ENCODE measurements around the gene SEPTIN14. TPM values are rescaled to one million over a fixed set of nuclear protein-coding genes. Genes with fewer than 3 reads are reported as not detected.
"Not testable (repeated sequence)": the region's sequence is repeated elsewhere in the genome, so short reads cannot be mapped to it uniquely, and the experiment has no call there.

SEPTIN14 gene
- total RNA-seq, 6 experiments from 2014 or later = not detected

GRCh38 chr7:55877308-55877707 is 14.8 kb upstream of the SEPTIN14 start:
- Histone ChIP-seq H3K9me3 (no peaks in the 10 kb centered on the region), H3K4me1 (no peaks in the 10 kb centered on the region), H3K4me3 (no peak overlapping the region), H3K27me3 (no peaks in the 10 kb centered on the region), H3K36me3 (no peaks in the 10 kb centered on the region), H3K27ac (no peak overlapping the region)
- intact Hi-C loops (cut with DNase I) = no loop called here
- no peak for ATAC-seq
- 70% methylated on average over 6 of the region's 6 CpGs for WGBS (ENCODE audit: insufficient coverage, low coverage, low lambda C conversion rate, missing lambda C conversion rate)
- TF ChIP-seq CTCF (IDR thresholded peaks at IDR 0.05) (no peak), POLR2A (IDR thresholded peaks at IDR 0.05) (no peak)
- DNase-seq = no peak

GRCh38 chr7:55873765-55874164 is 11.2 kb upstream of the SEPTIN14 start:
- no peak overlapping the region for H3K4me3 ChIP-seq
- DNase-seq = no peak
- no peaks in the 10 kb centered on the region for H3K9me3 ChIP-seq
- 58% methylated on average over 3 of the region's 3 CpGs for WGBS (ENCODE audit: insufficient coverage, low coverage, low lambda C conversion rate, missing lambda C conversion rate)
- intact Hi-C loops (cut with DNase I) = no loop called here
- no peaks in the 10 kb centered on the region for H3K36me3 ChIP-seq
- H3K4me1 ChIP-seq = no peaks in the 10 kb centered on the region
- no peak for ATAC-seq
- no peaks in the 10 kb centered on the region for H3K27me3 ChIP-seq
- TF ChIP-seq CTCF (IDR thresholded peaks at IDR 0.05) (no peak), POLR2A (IDR thresholded peaks at IDR 0.05) (no peak)
- no peak overlapping the region for H3K27ac ChIP-seq

- ATAC-seq = no peak
- H3K27ac ChIP-seq = no peak overlapping the region
- no peak for DNase-seq
- TF ChIP-seq POLR2A (IDR thresholded peaks at IDR 0.05) (no peak), CTCF (IDR thresholded peaks at IDR 0.05) (no peak)
- no peaks in the 10 kb centered on the region for H3K9me3 ChIP-seq
- H3K36me3 ChIP-seq = no peaks in the 10 kb centered on the region
- H3K4me1 ChIP-seq = no peaks in the 10 kb centered on the region
- H3K27me3 ChIP-seq = no peaks in the 10 kb centered on the region
- intact Hi-C loops (cut with DNase I) = no loop called here
- H3K4me3 ChIP-seq = no peak overlapping the region
- WGBS (ENCODE audit: insufficient coverage, low coverage, low lambda C conversion rate, missing lambda C conversion rate) = 84% methylated on average over 5 of the region's 8 CpGs
These were observed 9.5 kb upstream of the SEPTIN14 start for GRCh38 chr7:55871932-55872485.

- intact Hi-C loops (cut with DNase I); DNase-seq: not testable (repeated sequence)
- 44% methylated on average over 1 of the region's 7 CpGs for WGBS (ENCODE audit: insufficient coverage, low coverage, low lambda C conversion rate, missing lambda C conversion rate)
These were observed 6.4 kb upstream of the SEPTIN14 start for GRCh38 chr7:55868989-55869388.

GRCh38 chr7:55845164-55845563 is 17.4 kb downstream of the SEPTIN14 start:
- 40% methylated on average over 1 of the region's 1 CpG for WGBS (ENCODE audit: insufficient coverage, low coverage, low lambda C conversion rate, missing lambda C conversion rate)
- intact Hi-C loops (cut with DNase I); H3K27me3 ChIP-seq; H3K4me3 ChIP-seq; H3K4me1 ChIP-seq; DNase-seq; H3K9me3 ChIP-seq; H3K27ac ChIP-seq; H3K36me3 ChIP-seq; ATAC-seq: not testable (repeated sequence)

More at GRCh38 chr7:55868989-55869388, 6.4 kb upstream of the SEPTIN14 start:
- H3K27ac ChIP-seq, H3K4me1 ChIP-seq, H3K36me3 ChIP-seq, H3K27me3 ChIP-seq, ATAC-seq, H3K9me3 ChIP-seq, H3K4me3 ChIP-seq: not testable (repeated sequence)

GRCh38 chr7:55838595-55838994 is 24.0 kb downstream of the SEPTIN14 start:
- Histone ChIP-seq H3K4me3 (no peak overlapping the region), H3K27me3 (no peaks in the 10 kb centered on the region), H3K36me3 (no peaks in the 10 kb centered on the region), H3K9me3 (no peaks in the 10 kb centered on the region), H3K4me1 (no peaks in the 10 kb centered on the region), H3K27ac (no peak overlapping the region)
- intact Hi-C loops (cut with DNase I) = no loop called here
- ATAC-seq = no peak
- no peak for DNase-seq
- 83% methylated on average over 4 of the region's 4 CpGs for WGBS (ENCODE audit: insufficient coverage, low coverage, low lambda C conversion rate, missing lambda C conversion rate)
- TF ChIP-seq POLR2A (IDR thresholded peaks at IDR 0.05) (no peak), CTCF (IDR thresholded peaks at IDR 0.05) (no peak)
